ENCODE measurements around the gene OBSL1. TPM values are rescaled to one million over a fixed set of nuclear protein-coding genes. Genes with fewer than 3 reads are reported as not detected.

The OBSL1 gene
- total RNA-seq, 3 donors from 2014 or later: 69.2 to 91.9 (median 73.1) TPM

- H3K27me3 ChIP-seq: peaks cover 2 to 21% of the 10 kb centered on the region in 2 donors
- DNase-seq (ENCODE audit: low spot score in 2 of 2): no peak
Measured at GRCh38 chr2:219517954-219518778, 53.2 kb downstream of the OBSL1 start.

DNA sequence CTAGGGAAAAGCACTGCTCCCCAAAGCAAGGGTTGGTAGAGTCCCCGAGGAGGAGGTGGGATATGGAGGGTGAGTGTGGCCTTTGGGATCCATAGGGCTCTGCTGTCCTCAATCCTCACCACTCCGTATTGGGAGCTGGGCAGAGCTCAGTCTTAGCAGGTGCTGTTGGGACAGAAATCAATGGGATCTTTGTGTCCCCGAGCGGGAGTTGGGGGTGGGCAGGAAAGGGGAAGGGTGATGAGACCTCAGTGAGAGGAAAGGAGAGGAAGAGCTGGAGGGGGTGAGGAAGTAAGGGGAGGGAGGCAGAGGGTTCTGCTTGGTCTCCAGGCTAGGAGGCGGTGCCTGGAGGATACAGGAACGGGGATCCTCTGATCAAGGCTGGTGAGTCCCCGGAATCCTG is 54.5 kb downstream of the OBSL1 start:
- no peak overlapping the region for H3K4me3 ChIP-seq
- TF ChIP-seq CTCF (IDR thresholded peaks at IDR 0.05): no peak
- TF ChIP-seq POLR2AphosphoS5 (IDR thresholded peaks at IDR 0.05): no peak
- no peak for TF ChIP-seq POLR2A (IDR thresholded peaks at IDR 0.05)
- no peaks in the 10 kb centered on the region for H3K36me3 ChIP-seq
- no peaks in the 10 kb centered on the region for H3K4me1 ChIP-seq
- intact Hi-C loops (cut with DNase I; ENCODE audit: low total_unique reads): no loop called here
- H3K27me3 ChIP-seq: peaks cover 0 to 17% of the 10 kb centered on the region in 2 donors
- no peak for DNase-seq (ENCODE audit: low spot score in 2 of 2)
- no peaks in the 10 kb centered on the region for H3K9me3 ChIP-seq
- no peak overlapping the region for H3K27ac ChIP-seq

More at GRCh38 chr2:219517954-219518778, 53.2 kb downstream of the OBSL1 start:
- H3K4me1 ChIP-seq: peaks cover 0 to 8% of the 10 kb centered on the region in 2 donors
- no peaks in the 10 kb centered on the region for H3K36me3 ChIP-seq
- TF ChIP-seq POLR2AphosphoS5 (IDR thresholded peaks at IDR 0.05) (no peak), CTCF (IDR thresholded peaks at IDR 0.05) (no peak), POLR2A (IDR thresholded peaks at IDR 0.05) (no peak)
- H3K9me3 ChIP-seq: no peaks in the 10 kb centered on the region
- intact Hi-C loops (cut with DNase I; ENCODE audit: low total_unique reads): no loop called here
- H3K27ac ChIP-seq: no peak overlapping the region
- H3K4me3 ChIP-seq: no peak overlapping the region

DNA sequence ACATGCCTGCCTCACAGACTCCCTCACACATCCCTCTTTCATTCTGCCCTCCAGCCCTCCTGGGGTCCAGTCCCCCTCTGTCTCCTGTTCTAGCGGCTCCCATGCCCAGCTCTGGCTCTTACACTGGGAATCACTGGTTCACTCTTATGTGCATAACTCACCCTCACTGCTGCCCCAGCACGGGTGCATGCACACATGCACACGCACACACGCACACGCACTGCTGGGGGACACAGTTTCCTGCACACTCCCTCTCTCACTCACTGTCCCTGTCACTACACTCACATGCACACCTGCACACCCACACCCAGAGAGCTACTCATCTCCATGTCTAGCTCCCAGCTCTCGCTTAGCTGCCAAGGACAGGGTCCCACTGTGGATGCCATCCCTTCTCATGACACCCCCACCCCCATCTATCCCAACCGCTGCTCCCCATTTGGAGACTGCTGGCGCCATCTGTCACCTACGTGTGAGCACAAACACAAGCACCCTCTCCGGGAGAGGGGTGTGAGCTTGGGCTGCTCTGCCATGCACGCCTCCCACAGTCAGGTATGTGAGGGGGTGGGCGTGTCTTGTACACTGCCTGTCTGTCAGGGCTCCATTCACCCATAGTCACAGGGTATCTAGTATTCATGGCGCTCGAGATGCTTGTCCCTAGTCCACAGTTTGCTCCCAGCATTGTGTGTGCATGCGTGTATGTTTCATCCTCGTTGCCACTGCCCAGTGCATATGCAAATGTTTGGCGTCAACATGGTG is 55.3 kb downstream of the OBSL1 start:
- Histone ChIP-seq H3K27ac (no peak overlapping the region), H3K4me3 (no peak overlapping the region), H3K4me1 (no peaks in the 10 kb centered on the region), H3K9me3 (no peaks in the 10 kb centered on the region), H3K27me3 (peaks cover 0 to 13% of the 10 kb centered on the region in 2 donors), H3K36me3 (no peaks in the 10 kb centered on the region)
- intact Hi-C loops (cut with DNase I; ENCODE audit: low total_unique reads): no loop called here
- no peak for TF ChIP-seq POLR2AphosphoS5 (IDR thresholded peaks at IDR 0.05)
- DNase-seq (ENCODE audit: low spot score in 2 of 2): no peak

DNA sequence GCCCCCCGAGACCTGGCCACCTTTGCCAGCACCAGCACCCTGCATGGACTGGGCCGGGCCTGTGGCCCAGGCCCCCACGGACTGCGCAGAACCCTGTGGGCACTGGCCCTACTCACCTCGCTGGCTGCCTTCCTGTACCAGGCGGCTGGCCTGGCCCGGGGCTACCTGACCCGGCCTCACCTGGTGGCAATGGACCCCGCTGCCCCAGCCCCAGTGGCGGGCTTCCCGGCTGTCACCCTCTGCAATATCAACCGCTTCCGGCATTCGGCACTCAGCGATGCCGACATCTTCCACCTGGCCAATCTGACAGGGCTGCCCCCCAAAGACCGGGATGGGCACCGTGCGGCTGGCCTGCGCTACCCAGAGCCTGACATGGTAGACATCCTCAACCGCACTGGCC is 56.5 kb downstream of the OBSL1 start:
- DNase-seq (ENCODE audit: low spot score in 2 of 2): no peak
- Histone ChIP-seq H3K4me1 (no peaks in the 10 kb centered on the region), H3K9me3 (no peaks in the 10 kb centered on the region), H3K27me3 (peaks cover 0 to 20% of the 10 kb centered on the region in 2 donors), H3K4me3 (no peak overlapping the region), H3K36me3 (no peaks in the 10 kb centered on the region), H3K27ac (no peak overlapping the region)
- intact Hi-C loops (cut with DNase I; ENCODE audit: low total_unique reads): no loop called here
- TF ChIP-seq POLR2AphosphoS5 (IDR thresholded peaks at IDR 0.05) (no peak), CTCF (IDR thresholded peaks at IDR 0.05) (no peak), POLR2A (IDR thresholded peaks at IDR 0.05) (no peak)

- intact Hi-C loops (cut with DNase I; ENCODE audit: low total_unique reads): no loop called here
- H3K27ac ChIP-seq: no peak within 1 kb of the TSS
- peaks cover 0 to 21% of the 10 kb centered on the region in 2 donors for H3K27me3 ChIP-seq
- no peak for DNase-seq (ENCODE audit: low spot score in 2 of 2)
- H3K4me1 ChIP-seq: no peaks in the 10 kb centered on the region
- H3K36me3 ChIP-seq: no peaks in the 10 kb centered on the region
- H3K9me3 ChIP-seq: no peaks in the 10 kb centered on the region
- H3K4me3 ChIP-seq: no peak within 1 kb of the TSS
- TF ChIP-seq CTCF (IDR thresholded peaks at IDR 0.05): no peak
- TF ChIP-seq POLR2AphosphoS5 (IDR thresholded peaks at IDR 0.05): no peak
- TF ChIP-seq POLR2A (IDR thresholded peaks at IDR 0.05): no peak
Measured at GRCh38 chr2:219514196-219514761, 57.1 kb downstream of the OBSL1 start, which contains the start of gene ASIC4. Gene ASIC4 (plus strand): TSS chr2:219514482. CDS start chr2:219514725, 243 bp downstream.
